T47D (cell line): ENCODE results near the gene SLC25A41.

Experiments
- DNase-seq, 2 experiments: peaks; one replicate each; pipeline versions ENCODE4 v3.0.0 to v3.0.0-alpha.2; 2011 to 2012; ENCODE audit warnings: low read depth in 1 of 2, low spot score in 1 of 2
- JUND ChIP-seq: IDR thresholded peaks from 2 replicates; pipeline ENCODE4 v1.6.1; 2012; ENCODE audit warnings: low read depth
- in situ Hi-C: cut with HindIII; loops from 2 replicates; pipeline ENCODE4 v1.10.0; 2016; ENCODE audit warnings: low sequenced_read_pairs, low pct_unique_long_range_greater_than_20kb

The SLC25A41 gene

DNA sequence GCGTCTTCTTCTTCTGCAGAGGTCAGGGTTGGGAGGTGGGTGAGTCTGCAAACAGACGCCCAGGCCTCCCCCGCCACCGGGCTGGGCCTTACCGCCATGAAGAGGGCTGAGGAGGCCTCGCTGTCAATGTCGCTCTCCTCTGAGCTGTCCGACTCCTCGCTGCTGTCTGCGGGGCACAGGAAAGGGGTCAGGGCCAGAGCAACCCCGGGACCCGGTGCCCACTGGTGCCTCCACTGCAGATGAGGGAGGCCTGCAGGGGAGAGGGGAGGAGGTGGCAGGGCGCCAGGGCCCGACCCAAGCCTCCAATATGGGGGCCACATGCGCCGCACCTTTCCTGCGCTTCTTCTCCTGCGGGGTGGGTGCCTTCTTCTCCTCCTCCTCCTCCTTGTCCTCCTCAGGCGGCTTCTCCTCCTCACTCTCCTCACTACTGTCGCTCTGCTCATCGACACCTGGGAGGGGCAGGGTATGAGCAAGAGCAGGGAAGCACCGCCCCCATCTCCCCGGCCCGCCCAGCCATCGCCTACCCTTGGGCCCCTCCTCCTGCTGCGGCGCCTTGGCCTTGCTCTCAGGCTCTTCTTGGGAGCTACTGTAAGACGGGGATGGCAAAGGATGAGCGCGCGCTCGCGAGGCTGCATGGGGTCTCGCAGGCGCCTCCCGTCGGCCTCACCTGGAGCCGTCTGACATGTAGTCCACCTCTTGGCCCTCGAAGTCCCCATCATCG is 52.4 kb downstream of the SLC25A41 start:
- no peak for TF ChIP-seq JUND
- no peak for DNase-seq
- in situ Hi-C loops = no loop called here

DNA sequence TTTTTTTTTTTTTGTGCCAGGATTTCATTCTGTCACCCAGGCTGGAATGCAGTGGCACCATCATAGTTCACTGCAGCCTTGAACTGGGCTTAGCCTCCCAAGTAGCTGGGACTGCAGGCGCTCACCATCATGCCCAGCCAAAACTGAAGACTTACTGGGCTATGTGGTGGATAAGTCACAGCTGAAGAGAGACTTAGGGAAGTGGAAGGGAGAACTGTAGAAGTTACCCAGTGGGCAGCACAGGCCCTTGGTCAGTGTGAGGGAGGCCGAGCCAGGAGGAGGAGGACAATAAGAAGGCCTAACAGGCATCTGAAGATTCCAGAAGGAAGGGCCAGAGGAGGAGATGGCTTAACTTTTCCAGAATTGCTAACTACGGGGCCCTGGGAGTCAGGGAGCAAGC is 53.8 kb downstream of the SLC25A41 start:
- in situ Hi-C loops = no loop called here
- DNase-seq = no peak
- no peak for TF ChIP-seq JUND

DNA sequence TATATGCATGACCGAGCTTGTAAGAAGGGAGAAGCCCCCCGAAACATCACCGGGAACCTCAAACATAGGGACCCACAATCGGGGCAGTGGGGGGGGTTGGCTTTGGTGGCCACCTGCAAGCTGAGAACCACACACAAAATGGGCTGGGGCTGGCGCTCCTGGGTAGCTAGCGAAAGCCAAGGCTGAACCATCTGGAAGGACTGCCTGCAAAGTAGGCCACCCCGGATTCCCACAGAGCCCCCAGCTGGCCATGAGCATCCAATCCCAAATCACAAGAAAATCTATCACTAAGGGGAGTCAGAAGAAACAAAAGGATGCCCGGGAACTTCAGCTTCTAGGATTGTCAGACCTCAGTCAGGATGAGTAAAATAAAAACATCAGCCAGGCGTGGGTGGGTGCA is 55.1 kb downstream of the SLC25A41 start:
- in situ Hi-C loops = no loop called here
- no peak for DNase-seq
- no peak for TF ChIP-seq JUND

DNA sequence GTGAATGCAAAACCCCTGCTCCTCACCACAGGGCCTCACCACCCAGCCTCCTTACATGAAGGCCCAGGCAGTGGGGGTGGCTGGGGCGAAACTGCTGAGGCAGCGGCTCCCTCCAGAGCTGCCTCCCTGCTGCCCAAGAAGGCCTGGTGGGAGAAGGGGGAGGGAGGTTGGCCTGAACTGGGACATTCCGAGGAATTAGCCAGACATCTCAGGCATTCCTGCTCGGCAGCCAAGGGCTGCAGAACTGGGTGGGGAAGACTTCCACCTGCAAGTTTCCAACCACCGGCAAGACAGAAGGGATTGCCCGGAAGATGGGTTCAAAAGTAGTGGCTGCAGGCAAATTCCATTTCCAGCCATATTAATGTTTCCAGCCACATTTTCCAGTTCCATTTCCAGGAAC is 55.5 kb downstream of the SLC25A41 start:
- peak in 1 of 2 experiments; percentile 14 for DNase-seq
- in situ Hi-C loops = no loop called here
- TF ChIP-seq JUND = no peak

DNA sequence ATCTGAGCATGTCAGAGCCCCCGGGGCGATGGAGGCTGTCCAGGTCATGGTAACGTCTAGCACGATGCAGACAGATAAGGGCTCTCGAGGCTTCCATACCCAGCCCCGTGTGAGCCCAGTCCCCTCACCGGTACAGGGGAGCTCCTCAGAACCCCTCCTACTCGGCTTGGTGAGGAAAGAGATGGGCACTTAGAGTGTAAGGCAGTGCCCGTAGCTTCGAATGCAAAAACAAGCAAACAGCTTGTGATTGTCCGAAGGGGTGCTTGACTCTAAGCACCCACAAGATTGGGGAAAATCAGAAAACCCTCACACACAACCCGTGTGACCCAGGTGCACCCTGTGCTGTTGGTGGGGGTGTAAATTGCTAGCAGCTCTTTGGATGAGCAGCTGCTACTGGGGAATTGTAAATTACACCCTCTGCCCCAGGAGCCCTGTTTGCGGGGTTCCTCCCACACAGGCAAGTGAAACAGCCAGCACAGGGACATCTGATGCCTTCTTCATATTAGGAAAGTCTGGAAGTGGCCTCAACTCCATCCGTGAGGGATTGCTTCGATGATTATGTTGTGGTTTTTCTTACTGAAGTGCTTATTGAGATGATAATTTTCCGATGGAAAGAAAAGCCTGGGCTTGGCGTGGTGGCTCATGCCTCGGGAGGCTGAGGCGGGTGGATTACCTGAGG is 56.9 kb downstream of the SLC25A41 start:
- in situ Hi-C loops = no loop called here
- no peak for TF ChIP-seq JUND
- DNase-seq = no peak
